NCI-H524 treated with DMSO at 0.1 percent for 48 hours (cell line): Measurements from ENCODE around the gene COL7A1.
"Not testable (repeated sequence)": the region's sequence is repeated elsewhere in the genome, so short reads cannot be mapped to it uniquely, and the experiment has no call there.

Experiments used
- DNase-seq: peaks from one replicate; lab custom pipeline; 2025; lab: John Stamatoyannopoulos, UW

The COL7A1 gene

GRCh38 chr3:48543271-48543866, 51.8 kb downstream of the COL7A1 start:
- peak; percentile 82 for DNase-seq

GRCh38 chr3:48538451-48538850, 56.7 kb downstream of the COL7A1 start:
- no peak for DNase-seq

- no peak for DNase-seq
These were observed 58.3 kb downstream of the COL7A1 start for GRCh38 chr3:48536785-48537184.

GRCh38 chr3:48536116-48536515, 59.0 kb downstream of the COL7A1 start:
- no peak for DNase-seq

GRCh38 chr3:48535578-48535977, 59.6 kb downstream of the COL7A1 start:
- DNase-seq: no peak

GRCh38 chr3:48532977-48533337, 62.2 kb downstream of the COL7A1 start:
- no peak for DNase-seq

- DNase-seq: no peak
These were observed 62.7 kb downstream of the COL7A1 start for GRCh38 chr3:48532271-48532976.

GRCh38 chr3:48530701-48531100, 64.4 kb downstream of the COL7A1 start:
- DNase-seq: not testable (repeated sequence)

- DNase-seq: no peak
These were observed 66.4 kb downstream of the COL7A1 start for GRCh38 chr3:48528754-48529153.

- no peak for DNase-seq
These were observed 67.1 kb downstream of the COL7A1 start for GRCh38 chr3:48528048-48528447.

- no peak for DNase-seq
These were observed 70.2 kb downstream of the COL7A1 start for GRCh38 chr3:48524970-48525369.

- no peak for DNase-seq
These were observed 73.5 kb downstream of the COL7A1 start for GRCh38 chr3:48521635-48522034.

GRCh38 chr3:48519277-48519643, 75.9 kb downstream of the COL7A1 start:
- no peak for DNase-seq

- no peak for DNase-seq
These were observed 76.4 kb downstream of the COL7A1 start for GRCh38 chr3:48518638-48519276.

- no peak for DNase-seq
These were observed 77.1 kb downstream of the COL7A1 start for GRCh38 chr3:48518069-48518468.

GRCh38 chr3:48516571-48516970, 78.6 kb downstream of the COL7A1 start:
- no peak for DNase-seq

- no peak for DNase-seq
These were observed 80.5 kb downstream of the COL7A1 start for GRCh38 chr3:48514431-48515227.
